OCI-LY3 (cell line): ENCODE results near the gene MACROD2.

Experiments
- H2AFZ ChIP-seq: fragments of 200-600, 300-600 bp; shearing (Covaris generic); 2 replicates; pipeline ENCODE4 v1.6.0; 2014; ENCODE audit warnings: antibody characterized with exemption, low read depth, low read length
- H3K27ac ChIP-seq: fragments of 200-600, 300-600 bp; sonication (generic); 2 replicates; pipeline ENCODE4 v1.5.1; 2014; ENCODE audit warnings: mild to moderate bottlenecking, low read length, moderate library complexity, mixed read lengths
- H3K27me3 ChIP-seq: fragments of 200-600, 300-600 bp; sonication (generic); 2 replicates; pipeline ENCODE4 v1.6.1; 2014; ENCODE audit warnings: low read depth, low read length, mixed read lengths
- H3K36me3 ChIP-seq: fragments of 200-600, 300-600 bp; sonication (generic); replicated peaks from 2 replicates; pipeline ENCODE3; 2014; ENCODE audit warnings: low read depth, low read length, mixed read lengths
- H3K4me1 ChIP-seq: fragments of 300-600, 200-600 bp; sonication (generic); 2 replicates; pipeline ENCODE4 v1.6.1; 2014; ENCODE audit warnings: low read length, mixed read lengths
- H3K4me2 ChIP-seq: fragments of 200-600, 300-600 bp; sonication (generic); 2 replicates; pipeline ENCODE4 v1.6.1; 2014; ENCODE audit warnings: low read length, mixed read lengths
- H3K4me3 ChIP-seq: fragments of 300-600, 200-600 bp; sonication (generic); 2 replicates; pipeline ENCODE4 v1.5.1; 2014; ENCODE audit warnings: antibody characterized with exemption, mild to moderate bottlenecking, low read length, moderate library complexity
- H3K79me2 ChIP-seq: fragments of 300-600, 200-600 bp; shearing (Covaris generic); 2 replicates; pipeline ENCODE4 v1.6.1; 2014; ENCODE audit warnings: mild to moderate bottlenecking, low read length, mixed read lengths
- H3K9ac ChIP-seq: fragments of 300-600, 200-600 bp; shearing (Covaris generic); 2 replicates; pipeline ENCODE4 v1.6.0; 2014; ENCODE audit warnings: mild to moderate bottlenecking, low read length, moderate library complexity
- H3K9me3 ChIP-seq: fragments of 200-600, 300-600 bp; shearing (Covaris generic); 2 replicates; pipeline ENCODE4 v1.6.1; 2014; ENCODE audit warnings: low read length, mixed read lengths; ENCODE audit not compliant: insufficient read depth
- H4K20me1 ChIP-seq: fragments of 200-600, 300-600 bp; sonication (generic); 2 replicates; pipeline ENCODE4 v1.6.1; 2016; ENCODE audit warnings: low read length, mixed read lengths; ENCODE audit not compliant: insufficient read depth
- CTCF ChIP-seq: fragments of 200-600, 300-600 bp; sonication (generic); IDR thresholded peaks from 2 replicates; pipeline ENCODE4 v1.5.1; 2014; ENCODE audit warnings: antibody characterized with exemption, low read length, low read depth
- EZH2phosphoT487 ChIP-seq: fragments of 200-600 bp; shearing (Covaris generic); IDR thresholded peaks from 2 replicates; pipeline ENCODE4 v1.6.1; 2018; ENCODE audit warnings: antibody characterized with exemption, mixed run types, low read depth

MACROD2 gene

GRCh38 chr20:15756002-15756753, 1760.9 kb downstream of the MACROD2 start:
- Histone ChIP-seq H3K27ac (no peak overlapping the region), H2AFZ (0 out of 2 replicates have a peak overlapping the region, but pooled peaks have one; percentile 12), H3K79me2 (no peaks in the 10 kb centered on the region), H3K36me3 (no peaks in the 10 kb centered on the region), H3K27me3 (no peaks in the 10 kb centered on the region), H3K4me1 (peaks cover 28% of the 10 kb centered on the region), H3K4me3 (no peak overlapping the region), H3K4me2 (peak overlapping the region; percentile 54), H4K20me1 (no peaks in the 10 kb centered on the region), H3K9me3 (no peaks in the 10 kb centered on the region), H3K9ac (no peak overlapping the region)
- TF ChIP-seq CTCF, result no peak
- TF ChIP-seq EZH2phosphoT487, result no peak

GRCh38 chr20:15756754-15757115, 1761.4 kb downstream of the MACROD2 start:
- Histone ChIP-seq H3K9me3 (no peaks in the 10 kb centered on the region), H3K4me2 (peak overlapping the region; percentile 54), H3K4me3 (no peak overlapping the region), H3K27me3 (no peaks in the 10 kb centered on the region), H3K4me1 (peaks cover 28% of the 10 kb centered on the region), H3K27ac (no peak overlapping the region), H4K20me1 (no peaks in the 10 kb centered on the region), H3K36me3 (no peaks in the 10 kb centered on the region), H3K9ac (no peak overlapping the region), H3K79me2 (no peaks in the 10 kb centered on the region), H2AFZ (0 out of 2 replicates have a peak overlapping the region, but pooled peaks have one; percentile 12)
- TF ChIP-seq EZH2phosphoT487, result no peak
- TF ChIP-seq CTCF, result no peak

- Histone ChIP-seq H4K20me1 (no peaks in the 10 kb centered on the region), H3K79me2 (no peaks in the 10 kb centered on the region), H3K4me3 (no peak overlapping the region), H3K4me2 (no peak overlapping the region), H3K36me3 (no peaks in the 10 kb centered on the region), H3K27ac (no peak overlapping the region), H3K4me1 (peaks cover 27% of the 10 kb centered on the region), H3K9ac (no peak overlapping the region), H3K9me3 (no peaks in the 10 kb centered on the region), H3K27me3 (no peaks in the 10 kb centered on the region), H2AFZ (no peak overlapping the region)
- 0 out of 2 replicates have a peak, but pooled peaks have one; percentile 11 for TF ChIP-seq CTCF
- no peak for TF ChIP-seq EZH2phosphoT487
Observed at GRCh38 chr20:15759594-15759993, 1764.3 kb downstream of the MACROD2 start.

DNA sequence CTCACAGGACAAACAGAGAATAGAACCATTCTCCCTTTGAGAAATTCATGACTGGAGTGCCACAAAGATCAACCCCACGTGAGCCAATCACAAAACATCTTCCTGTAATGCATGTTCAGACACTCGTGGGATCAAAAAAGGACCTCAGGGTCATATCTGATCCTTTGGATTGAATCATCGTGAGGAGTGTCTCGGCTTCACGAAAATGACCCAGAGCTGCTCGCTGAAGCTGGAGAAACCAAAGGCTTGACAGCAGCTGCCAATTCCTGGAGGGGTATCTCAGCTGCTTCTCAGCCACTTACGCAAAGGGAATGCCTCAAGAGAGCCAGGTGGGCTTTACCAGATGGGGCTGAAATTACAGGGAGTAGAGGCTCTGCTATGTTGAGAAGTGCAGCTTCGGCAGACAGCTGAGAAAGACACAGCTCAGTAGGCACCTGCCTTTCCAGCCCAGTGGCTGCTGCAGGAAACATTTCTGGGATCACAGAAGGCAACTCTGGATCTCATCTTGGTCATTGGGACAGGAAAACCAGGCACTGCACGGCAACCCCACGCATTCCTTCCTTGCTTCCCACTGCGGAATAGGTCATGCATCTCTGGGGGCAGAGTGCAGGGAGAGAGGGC, 1764.8 kb downstream of the MACROD2 start:
- H3K4me3 ChIP-seq, result no peak overlapping the region
- no peaks in the 10 kb centered on the region for H3K27me3 ChIP-seq
- H3K4me1 ChIP-seq, result peaks cover 25% of the 10 kb centered on the region
- H3K27ac ChIP-seq, result no peak overlapping the region
- H3K79me2 ChIP-seq, result no peaks in the 10 kb centered on the region
- TF ChIP-seq EZH2phosphoT487, result no peak
- TF ChIP-seq CTCF, result no peak
- no peaks in the 10 kb centered on the region for H4K20me1 ChIP-seq
- H3K4me2 ChIP-seq, result no peak overlapping the region
- H3K9ac ChIP-seq, result no peak overlapping the region
- no peaks in the 10 kb centered on the region for H3K36me3 ChIP-seq
- H3K9me3 ChIP-seq, result no peaks in the 10 kb centered on the region
- no peak overlapping the region for H2AFZ ChIP-seq
